Endothelial cell of umbilical vein (primary cell): Measurements from ENCODE around the gene CNTN6. TPM values are rescaled to one million over a fixed set of nuclear protein-coding genes. Genes with fewer than 3 reads are reported as not detected.

Source experiments
- BruUV-seq: library from RNA; stranded (reverse); fragments of 400-500 nt; replicated peaks from 2 replicates; lab custom pipeline; 2021; lab: Mats Ljungman, UMichigan
- CTCF ChIA-PET: fragments of 300-600, 350-600 bp; sonication (Branson Sonifier 250); formaldehyde crosslinking; loops from one replicate; lab custom pipeline; 2021; ENCODE audit warnings: antibody characterized with exemption, inconsistent platforms; lab: Charles Lee
- POLR2A ChIA-PET: fragments of 300-600, 350-600 bp; sonication (Branson Sonifier 250); formaldehyde crosslinking; loops from one replicate; lab custom pipeline; 2021; ENCODE audit warnings: antibody characterized with exemption, inconsistent platforms; lab: Charles Lee
- DNase-seq: peaks from one replicate; pipeline ENCODE4 v3.0.0-alpha.2; 2011; ENCODE audit warnings: low read depth, low spot score
- FAIRE-seq: peaks from 2 replicates; lab custom pipeline; 2011; peaks lifted over from hg19 to GRCh38; lab: Jason Lieb, UNC
- H2AFZ ChIP-seq: 2 replicates; pipeline ENCODE4 v1.6.0; 2012; ENCODE audit warnings: low read depth, low read length, control low read depth, inconsistent platforms
- H3K27ac ChIP-seq: 2 replicates; pipeline ENCODE4 v1.5.1; 2011; ENCODE audit warnings: low read depth, mild to moderate bottlenecking, control low read depth, low read length, moderate library complexity; ENCODE audit not compliant: insufficient read depth
- H3K27me3 ChIP-seq, 2 experiments: 2 replicates each; pipeline versions ENCODE4 v1.6.0 to v1.6.1; 2011; ENCODE audit warnings: low read length in 2 of 2, mixed read lengths in 1 of 2; ENCODE audit not compliant: control insufficient read depth in 2 of 2, insufficient read depth in 2 of 2
- H3K36me3 ChIP-seq, 2 experiments: 2 replicates in 1 of 2; 3 replicates in 1 of 2; pipeline ENCODE4 v1.5.1; 2011; ENCODE audit warnings: low read length in 2 of 2, mild to moderate bottlenecking in 1 of 2, moderate library complexity in 1 of 2; ENCODE audit not compliant: control insufficient read depth in 2 of 2, insufficient read depth in 2 of 2; ENCODE audit errors: extremely low read depth in 1 of 2
- H3K4me1 ChIP-seq: 3 replicates; pipeline ENCODE4 v1.5.1; 2011; ENCODE audit warnings: mild to moderate bottlenecking, low read length; ENCODE audit not compliant: control insufficient read depth, insufficient read depth; ENCODE audit errors: extremely low read depth
- H3K4me2 ChIP-seq: 2 replicates; pipeline ENCODE4 v1.6.1; 2011; ENCODE audit warnings: low read length, control low read depth, mixed read lengths; ENCODE audit not compliant: insufficient read depth
- H3K4me3 ChIP-seq, 3 experiments: fragments of 200-600 bp in 1 of 3; sonication (generic), shearing (Covaris generic) in 1 of 3; replicated peaks in 1 of 3; 2 replicates each; pipeline ENCODE4 v1.5.1; 2011 to 2016; ENCODE audit warnings: control low read depth in 3 of 3, low read length in 3 of 3, mild to moderate bottlenecking in 2 of 3, inconsistent platforms in 1 of 3, low read depth in 1 of 3, moderate library complexity in 1 of 3; ENCODE audit not compliant: insufficient read depth in 1 of 3
- H3K79me2 ChIP-seq: 2 replicates; pipeline ENCODE4 v1.6.0; 2012; ENCODE audit warnings: low read length, inconsistent platforms; ENCODE audit not compliant: control insufficient read depth, insufficient read depth
- H3K9ac ChIP-seq: replicated peaks from 2 replicates; pipeline ENCODE3; 2011; ENCODE audit warnings: low read length, control low read depth; ENCODE audit not compliant: insufficient read depth; ENCODE audit errors: extremely low read depth
- H3K9me1 ChIP-seq: replicated peaks from 3 replicates; pipeline ENCODE4 v1.6.0; 2011; ENCODE audit warnings: mild to moderate bottlenecking, low read length; ENCODE audit not compliant: control insufficient read depth, insufficient read depth; ENCODE audit errors: extremely low read depth
- H3K9me3 ChIP-seq: replicated peaks from 2 replicates; pipeline ENCODE4 v1.5.1; 2012; ENCODE audit warnings: low read length, inconsistent platforms; ENCODE audit not compliant: control insufficient read depth, insufficient read depth
- H4K20me1 ChIP-seq: replicated peaks from 2 replicates; pipeline ENCODE3; 2011; ENCODE audit warnings: mild to moderate bottlenecking, low read length; ENCODE audit not compliant: control insufficient read depth, insufficient read depth; ENCODE audit errors: extremely low read depth
- FOS ChIP-seq: IDR thresholded peaks from 2 replicates; pipeline ENCODE4 v1.6.1; 2011; ENCODE audit warnings: mild to moderate bottlenecking, low read length, moderate library complexity, borderline replicate concordance; ENCODE audit not compliant: insufficient read depth
- GATA2 ChIP-seq: IDR thresholded peaks from 2 replicates; pipeline ENCODE4 v1.7.0; 2011; ENCODE audit warnings: low read depth, mild to moderate bottlenecking, moderate library complexity, mixed read lengths, low read length; ENCODE audit not compliant: insufficient read length, insufficient read depth
- JUN ChIP-seq: IDR thresholded peaks from 2 replicates; pipeline ENCODE4 v1.6.1; 2011; ENCODE audit warnings: borderline replicate concordance, low read depth; ENCODE audit not compliant: insufficient read length, insufficient read depth
- POLR2A ChIP-seq: IDR thresholded peaks from 2 replicates; pipeline ENCODE4 v1.6.1; 2012; ENCODE audit warnings: low read depth, mild to moderate bottlenecking, control low read depth, low read length
- dilution Hi-C: fragments of 300-500 bp; cut with MboI; formaldehyde crosslinking; loops from one replicate; pipeline ENCODE4 v1.15.0; 2019; ENCODE audit warnings: low sequenced_read_pairs; ENCODE audit not compliant: extremely low pct_ligation_motif_present
- intact Hi-C: fragments of 100-400 bp; cut with micrococcal nuclease; formaldehyde crosslinking; loops from one replicate; pipeline ENCODE4 v1.10.0; 2022
- polyA plus RNA-seq, 4 experiments: library from polyadenylated mRNA; depleted of rRNA in 3 of 4; stranded (reverse) in 3 of 4; unstranded in 1 of 4; fragments of >200 nt; gene quantifications; 2 replicates each; pipeline versions ENCODE4 v1.2.1 to v1.2.3, GENCODE V29; 2011 to 2012; ENCODE audit warnings: missing spikeins in 1 of 4
- total RNA-seq: library from RNA; stranded (reverse); gene quantifications from 2 replicates; pipeline ENCODE4 v1.2.3, GENCODE V29; 2021
- TF ChIP-seq, protein P1 (sequence below): IDR thresholded peaks from 2 replicates; pipeline ENCODE4 v1.6.1; 2011; ENCODE audit not compliant: insufficient read depth, insufficient read length
- TF ChIP-seq, protein P2 (sequence below), 2 donors: IDR thresholded peaks; 1 replicate in 1 of 2; 2 replicates in 1 of 2; pipeline ENCODE4 v1.5.1; 2011; ENCODE audit warnings: low read length in 2 of 2, mild to moderate bottlenecking in 2 of 2, moderate library complexity in 2 of 2, control low read depth in 1 of 2, inconsistent platforms in 1 of 2, low read depth in 1 of 2; ENCODE audit not compliant: insufficient read depth in 1 of 2; ENCODE audit errors: extremely low read depth in 1 of 2

Gene CNTN6
- total and polyA plus RNA-seq, 2 donors (not counting 3 experiments of a cell fraction or from before 2014, with no cell fraction given) = not detected

DNA sequence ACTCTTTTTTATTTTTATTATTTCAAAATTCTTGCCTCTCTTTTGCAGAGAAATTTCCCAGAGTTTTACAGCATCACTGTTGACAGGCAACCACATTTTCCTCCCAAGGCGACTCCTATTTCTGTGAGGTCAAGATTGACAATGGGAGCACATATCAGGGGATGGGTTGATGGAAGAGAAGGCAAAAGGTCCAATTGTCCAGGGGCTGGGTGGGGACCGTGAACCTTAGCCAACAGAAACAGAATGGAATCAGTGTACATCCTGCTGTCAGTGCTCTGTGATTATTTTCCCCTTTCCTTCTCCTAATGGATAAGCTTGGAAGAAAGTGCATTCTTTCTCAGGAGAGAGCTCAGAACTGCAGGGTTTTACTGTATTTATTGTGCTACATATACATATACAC lies 42.4 kb downstream of the CNTN6 start:
- H4K20me1 ChIP-seq = no peaks in the 10 kb centered on the region
- TF ChIP-seq, protein P1, sequence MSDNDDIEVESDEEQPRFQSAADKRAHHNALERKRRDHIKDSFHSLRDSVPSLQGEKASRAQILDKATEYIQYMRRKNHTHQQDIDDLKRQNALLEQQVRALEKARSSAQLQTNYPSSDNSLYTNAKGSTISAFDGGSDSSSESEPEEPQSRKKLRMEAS = no peak

DNA sequence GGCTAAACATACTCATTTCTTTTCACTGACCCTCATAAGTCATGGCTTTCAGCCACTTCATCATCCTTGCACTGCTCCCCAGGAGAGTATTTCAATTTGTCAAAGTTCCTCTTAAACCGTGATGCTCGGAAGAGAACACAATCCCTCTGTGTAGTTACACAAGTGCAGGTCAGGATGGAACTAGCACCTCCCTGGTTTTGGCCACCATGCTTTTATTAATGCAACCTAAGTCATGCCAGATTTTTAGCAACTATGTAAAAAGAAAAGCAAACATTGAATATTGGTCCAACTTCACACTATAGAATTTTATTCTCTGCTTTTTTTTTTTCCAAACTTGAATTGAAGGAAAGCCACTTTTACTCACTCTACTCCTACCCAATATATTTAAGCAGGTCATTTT lies 45.2 kb downstream of the CNTN6 start:
- ChIA-PET CTCF (no interaction called here), POLR2A (no interaction called here)
- Histone ChIP-seq H3K27ac (no peak overlapping the region), H4K20me1 (no peaks in the 10 kb centered on the region), H3K4me2 (no peak overlapping the region), H3K79me2 (no peaks in the 10 kb centered on the region), H2AFZ (no peak overlapping the region), H3K36me3 (no peaks in the 10 kb centered on the region), H3K4me3 (no peak overlapping the region), H3K9ac (no peak overlapping the region), H3K27me3 (no peaks in the 10 kb centered on the region), H3K9me1 (no peaks in the 10 kb centered on the region), H3K4me1 (no peaks in the 10 kb centered on the region), H3K9me3 (no peaks in the 10 kb centered on the region)
- TF ChIP-seq FOS (no peak), GATA2 (no peak), JUN (no peak), POLR2A (no peak)
- TF ChIP-seq, protein P1 = no peak
- TF ChIP-seq, protein P2, sequence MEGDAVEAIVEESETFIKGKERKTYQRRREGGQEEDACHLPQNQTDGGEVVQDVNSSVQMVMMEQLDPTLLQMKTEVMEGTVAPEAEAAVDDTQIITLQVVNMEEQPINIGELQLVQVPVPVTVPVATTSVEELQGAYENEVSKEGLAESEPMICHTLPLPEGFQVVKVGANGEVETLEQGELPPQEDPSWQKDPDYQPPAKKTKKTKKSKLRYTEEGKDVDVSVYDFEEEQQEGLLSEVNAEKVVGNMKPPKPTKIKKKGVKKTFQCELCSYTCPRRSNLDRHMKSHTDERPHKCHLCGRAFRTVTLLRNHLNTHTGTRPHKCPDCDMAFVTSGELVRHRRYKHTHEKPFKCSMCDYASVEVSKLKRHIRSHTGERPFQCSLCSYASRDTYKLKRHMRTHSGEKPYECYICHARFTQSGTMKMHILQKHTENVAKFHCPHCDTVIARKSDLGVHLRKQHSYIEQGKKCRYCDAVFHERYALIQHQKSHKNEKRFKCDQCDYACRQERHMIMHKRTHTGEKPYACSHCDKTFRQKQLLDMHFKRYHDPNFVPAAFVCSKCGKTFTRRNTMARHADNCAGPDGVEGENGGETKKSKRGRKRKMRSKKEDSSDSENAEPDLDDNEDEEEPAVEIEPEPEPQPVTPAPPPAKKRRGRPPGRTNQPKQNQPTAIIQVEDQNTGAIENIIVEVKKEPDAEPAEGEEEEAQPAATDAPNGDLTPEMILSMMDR (IDR thresholded peaks at IDR 0.05; ENCODE audit: extremely low read depth in 1 of 2, insufficient read depth in 1 of 2, low read depth in 1 of 2, low read length in 2 of 2) = no peak
- no peak for DNase-seq
- intact Hi-C loops (no loop called here), dilution Hi-C loops (no loop called here)
- no peak for FAIRE-seq
- no TSS peak for BruUV-seq

More for the DNA sequence above, 42.4 kb downstream of the CNTN6 start:
- Histone ChIP-seq H3K9ac (no peak overlapping the region), H3K79me2 (no peaks in the 10 kb centered on the region), H3K4me2 (no peak overlapping the region), H3K9me3 (no peaks in the 10 kb centered on the region), H3K27me3 (no peaks in the 10 kb centered on the region), H3K4me1 (no peaks in the 10 kb centered on the region), H3K4me3 (no peak overlapping the region), H3K27ac (no peak overlapping the region), H3K9me1 (no peaks in the 10 kb centered on the region), H2AFZ (no peak overlapping the region), H3K36me3 (no peaks in the 10 kb centered on the region)
- ChIA-PET POLR2A (no interaction called here), CTCF (no interaction called here)
- intact Hi-C loops (no loop called here), dilution Hi-C loops (no loop called here)
- no TSS peak for BruUV-seq
- FAIRE-seq (no peak), DNase-seq (no peak)
